ENCODE data around the gene HSPA1L.
"Not testable (repeated sequence)": the region's sequence is repeated elsewhere in the genome, so short reads cannot be mapped to it uniquely, and the experiment has no call there.

HSPA1L gene

DNA sequence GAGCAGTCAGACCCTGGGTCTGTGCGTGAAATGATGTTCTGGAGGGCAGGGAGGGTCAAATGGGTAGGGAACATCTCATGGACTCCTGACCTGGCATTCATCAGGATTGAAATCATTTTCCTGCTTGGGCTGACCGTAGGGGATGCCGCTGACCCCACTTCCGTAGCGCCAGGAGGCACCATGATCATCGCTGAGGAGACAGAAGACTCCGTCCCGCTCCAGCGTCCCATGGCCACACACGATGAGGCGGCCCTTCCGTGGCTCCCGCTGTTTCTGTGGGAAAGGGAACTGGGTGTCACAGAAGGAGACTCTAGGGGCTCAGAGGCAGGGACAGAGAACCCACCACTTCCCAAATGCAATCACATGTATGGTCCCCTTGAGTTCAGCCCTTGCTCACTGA is 45.3 kb upstream of the HSPA1L start:
- TF ChIP-seq, protein P1, sequence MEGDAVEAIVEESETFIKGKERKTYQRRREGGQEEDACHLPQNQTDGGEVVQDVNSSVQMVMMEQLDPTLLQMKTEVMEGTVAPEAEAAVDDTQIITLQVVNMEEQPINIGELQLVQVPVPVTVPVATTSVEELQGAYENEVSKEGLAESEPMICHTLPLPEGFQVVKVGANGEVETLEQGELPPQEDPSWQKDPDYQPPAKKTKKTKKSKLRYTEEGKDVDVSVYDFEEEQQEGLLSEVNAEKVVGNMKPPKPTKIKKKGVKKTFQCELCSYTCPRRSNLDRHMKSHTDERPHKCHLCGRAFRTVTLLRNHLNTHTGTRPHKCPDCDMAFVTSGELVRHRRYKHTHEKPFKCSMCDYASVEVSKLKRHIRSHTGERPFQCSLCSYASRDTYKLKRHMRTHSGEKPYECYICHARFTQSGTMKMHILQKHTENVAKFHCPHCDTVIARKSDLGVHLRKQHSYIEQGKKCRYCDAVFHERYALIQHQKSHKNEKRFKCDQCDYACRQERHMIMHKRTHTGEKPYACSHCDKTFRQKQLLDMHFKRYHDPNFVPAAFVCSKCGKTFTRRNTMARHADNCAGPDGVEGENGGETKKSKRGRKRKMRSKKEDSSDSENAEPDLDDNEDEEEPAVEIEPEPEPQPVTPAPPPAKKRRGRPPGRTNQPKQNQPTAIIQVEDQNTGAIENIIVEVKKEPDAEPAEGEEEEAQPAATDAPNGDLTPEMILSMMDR (conservative IDR thresholded peaks at IDR 0.05; ENCODE audit: control insufficient read depth, insufficient read depth, low read depth, low read length): no peak
- H3K4me3 ChIP-seq (ENCODE audit: control insufficient read depth, low read depth, low read length): no peak overlapping the region
- no peak for DNase-seq (ENCODE audit: low read depth)

DNA sequence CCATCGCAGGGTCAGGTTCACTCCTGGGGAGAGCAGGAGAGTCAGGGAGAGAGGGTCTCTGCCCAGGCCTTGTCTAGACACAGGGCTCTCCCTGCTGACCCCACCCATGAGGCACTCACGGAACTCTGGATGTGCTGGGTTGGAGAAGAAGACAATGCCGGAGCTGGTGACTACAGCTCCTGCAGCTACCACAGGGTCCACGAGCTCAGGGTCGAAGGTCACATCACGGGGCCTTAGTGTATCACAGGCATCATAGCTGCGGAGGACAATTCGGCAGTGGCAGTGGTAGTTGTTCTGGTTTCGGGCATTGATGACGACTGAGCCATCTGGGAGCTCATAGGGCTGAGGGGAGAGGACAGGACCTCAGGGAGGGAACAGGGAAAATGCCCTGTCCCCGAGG is 44.8 kb upstream of the HSPA1L start:
- TF ChIP-seq, protein P1 (conservative IDR thresholded peaks at IDR 0.05; ENCODE audit: control insufficient read depth, insufficient read depth, low read depth, low read length): no peak
- no peak for DNase-seq (ENCODE audit: low read depth)
- no peak overlapping the region for H3K4me3 ChIP-seq (ENCODE audit: control insufficient read depth, low read depth, low read length)

DNA sequence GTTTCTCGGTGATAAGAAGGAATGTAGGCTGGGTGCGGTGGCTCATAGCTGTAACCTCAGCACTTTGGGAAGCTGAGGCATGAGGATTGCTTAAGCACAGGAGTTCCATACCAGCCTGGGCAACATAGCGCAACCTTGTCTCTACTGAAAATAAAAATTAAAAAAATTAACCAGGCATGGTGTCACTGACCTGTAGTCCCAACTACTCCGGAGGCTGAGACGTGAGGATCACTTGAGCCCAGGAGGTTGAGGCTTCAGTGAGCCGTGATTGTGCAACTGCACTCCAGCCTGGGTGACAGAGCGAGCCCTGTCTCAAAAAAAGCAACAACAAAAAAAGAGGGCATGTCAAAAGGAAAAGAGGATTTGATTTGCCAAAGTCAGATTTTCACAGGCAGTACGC is 43.6 kb upstream of the HSPA1L start:
- TF ChIP-seq, protein P1 (conservative IDR thresholded peaks at IDR 0.05; ENCODE audit: control insufficient read depth, insufficient read depth, low read depth, low read length): no peak
- no peak overlapping the region for H3K4me3 ChIP-seq (ENCODE audit: control insufficient read depth, low read depth, low read length)
- no peak for DNase-seq (ENCODE audit: low read depth)

DNA sequence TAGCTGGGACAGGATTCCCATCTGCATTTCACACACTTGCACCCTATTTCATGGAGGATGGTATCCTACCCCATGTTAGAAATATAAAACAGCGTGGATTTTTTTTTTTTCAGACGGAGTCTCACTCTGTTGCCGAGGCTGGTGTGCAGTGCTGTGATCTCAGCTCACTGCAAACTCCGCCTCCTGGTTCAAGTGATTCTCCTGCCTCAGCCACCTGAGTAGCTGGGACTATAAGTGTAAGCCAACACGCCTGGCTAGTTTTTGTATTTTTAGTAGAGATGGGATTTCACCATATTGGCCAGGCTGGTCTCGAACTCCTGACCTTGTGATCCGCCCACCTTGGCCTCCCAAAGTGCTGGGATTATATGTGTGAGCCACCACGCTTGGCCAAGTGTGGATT is 42.7 kb upstream of the HSPA1L start:
- DNase-seq (ENCODE audit: low read depth); H3K4me3 ChIP-seq (ENCODE audit: control insufficient read depth, low read depth, low read length): not testable (repeated sequence)

DNA sequence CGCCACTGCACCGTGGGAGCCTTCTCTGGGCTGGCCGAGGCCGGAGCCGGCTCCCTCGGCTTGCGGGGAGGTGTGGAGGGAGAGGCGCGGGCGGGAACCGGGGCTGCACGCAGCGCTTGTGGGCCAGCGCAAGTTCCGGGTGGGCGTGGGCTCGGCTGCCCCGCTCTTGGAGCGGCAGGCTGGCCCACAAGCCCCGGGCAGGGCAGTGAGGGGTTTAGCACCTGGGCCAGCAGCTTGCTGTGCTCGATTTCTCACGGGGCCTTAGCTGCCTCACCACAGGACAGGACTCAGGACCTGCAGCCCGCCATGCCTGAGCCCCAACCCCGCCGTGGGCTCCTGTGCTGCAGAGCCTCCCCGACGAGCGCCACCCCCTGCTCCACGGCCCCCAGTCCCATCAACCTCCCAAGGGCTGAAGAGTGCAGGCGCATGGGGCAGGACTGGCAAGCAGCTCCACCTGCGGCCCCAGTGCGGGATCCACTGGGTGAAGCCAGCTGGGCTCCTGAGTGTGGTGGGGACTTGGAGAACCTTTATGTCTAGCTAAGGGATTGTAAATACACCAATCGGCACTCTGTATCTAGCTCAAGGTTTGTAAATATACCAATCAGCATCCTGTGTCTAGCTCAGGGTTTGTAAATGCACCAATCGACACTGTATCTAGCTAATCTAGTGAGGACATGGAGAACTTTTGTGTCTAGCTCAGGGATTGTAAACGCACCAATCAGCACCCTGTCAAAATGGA is 37.1 kb upstream of the HSPA1L start:
- H3K4me3 ChIP-seq (ENCODE audit: control insufficient read depth, low read depth, low read length); DNase-seq (ENCODE audit: low read depth): not testable (repeated sequence)

GRCh38 chr6:31851485-31851832 is 36.4 kb upstream of the HSPA1L start:
- TF ChIP-seq, protein P1 (conservative IDR thresholded peaks at IDR 0.05; ENCODE audit: control insufficient read depth, insufficient read depth, low read depth, low read length): no peak
- H3K4me3 ChIP-seq (ENCODE audit: control insufficient read depth, low read depth, low read length): no peak overlapping the region
- DNase-seq (ENCODE audit: low read depth): no peak

DNA sequence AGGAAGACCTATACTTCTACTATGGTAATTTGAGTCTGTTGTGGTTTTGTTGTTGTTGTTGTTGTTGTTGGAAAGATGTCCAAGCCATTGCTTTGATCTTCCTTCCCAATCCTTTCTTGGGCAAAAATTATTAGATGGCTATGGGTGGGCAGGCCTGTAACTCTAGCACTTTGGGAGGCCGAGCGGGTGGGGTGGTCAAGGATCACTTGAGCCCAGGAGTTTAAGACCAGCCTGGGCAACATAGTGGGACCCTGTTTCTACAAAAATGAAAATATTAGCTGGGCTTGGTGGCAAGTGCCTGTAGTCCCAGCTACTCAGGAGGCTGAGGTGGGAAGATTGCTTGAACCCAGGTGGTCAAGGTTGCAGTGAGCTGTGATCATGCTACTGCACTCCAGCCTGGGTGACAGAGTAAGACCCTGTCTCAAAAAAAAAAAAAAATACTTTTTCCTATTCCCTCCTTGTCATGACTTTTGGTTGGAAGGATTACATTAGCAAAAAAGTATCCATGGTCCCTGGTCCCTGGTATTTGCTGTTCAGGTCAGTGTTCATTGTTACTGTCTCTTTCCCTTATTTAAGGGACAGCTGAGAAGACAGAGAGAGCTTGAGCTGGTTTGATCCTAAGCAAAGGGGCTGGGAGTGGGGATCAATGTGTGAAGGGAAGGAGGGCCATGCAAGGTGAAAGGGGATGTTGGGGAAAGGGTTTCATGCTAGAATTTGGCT is 35.8 kb upstream of the HSPA1L start:
- no peak for DNase-seq (ENCODE audit: low read depth)
- TF ChIP-seq, protein P1 (conservative IDR thresholded peaks at IDR 0.05; ENCODE audit: control insufficient read depth, insufficient read depth, low read depth, low read length): no peak
- no peak overlapping the region for H3K4me3 ChIP-seq (ENCODE audit: control insufficient read depth, low read depth, low read length)
